ENCODE measurements around the gene TMEM19.

TMEM19 gene

GRCh38 chr12:71732357-71732712 lies 46.5 kb downstream of the TMEM19 start:
- no peak for TF ChIP-seq CTCF (IDR thresholded peaks at IDR 0.05; ENCODE audit: control insufficient read depth, insufficient read depth, low read depth, low read length, missing control alignments)
- DNase-seq (ENCODE audit: low read depth) = no peak
- no peak overlapping the region for H3K4me3 ChIP-seq (ENCODE audit: control insufficient read depth, low read depth, low read length)

- TF ChIP-seq CTCF (IDR thresholded peaks at IDR 0.05; ENCODE audit: control insufficient read depth, insufficient read depth, low read depth, low read length, missing control alignments) = no peak
- H3K4me3 ChIP-seq (ENCODE audit: control insufficient read depth, low read depth, low read length) = no peak overlapping the region
- DNase-seq (ENCODE audit: low read depth) = no peak
Measured at GRCh38 chr12:71737197-71737596, 51.3 kb downstream of the TMEM19 start.

- H3K4me3 ChIP-seq (ENCODE audit: control insufficient read depth, low read depth, low read length) = no peak overlapping the region
- DNase-seq (ENCODE audit: low read depth) = no peak
- no peak for TF ChIP-seq CTCF (IDR thresholded peaks at IDR 0.05; ENCODE audit: control insufficient read depth, insufficient read depth, low read depth, low read length, missing control alignments)
Measured at GRCh38 chr12:71742998-71743397, 57.1 kb downstream of the TMEM19 start.

- no peak for TF ChIP-seq CTCF (IDR thresholded peaks at IDR 0.05; ENCODE audit: control insufficient read depth, insufficient read depth, low read depth, low read length, missing control alignments)
- H3K4me3 ChIP-seq (ENCODE audit: control insufficient read depth, low read depth, low read length) = no peak overlapping the region
Measured at GRCh38 chr12:71744522-71745300, 58.8 kb downstream of the TMEM19 start.

GRCh38 chr12:71746974-71747611 lies 61.2 kb downstream of the TMEM19 start:
- H3K4me3 ChIP-seq (ENCODE audit: control insufficient read depth, low read depth, low read length) = no peak overlapping the region
- TF ChIP-seq CTCF (IDR thresholded peaks at IDR 0.05; ENCODE audit: control insufficient read depth, insufficient read depth, low read depth, low read length, missing control alignments) = peak; percentile 67
- DNase-seq (ENCODE audit: low read depth) = peak; percentile 46

More at GRCh38 chr12:71744522-71745300, 58.8 kb downstream of the TMEM19 start:
- DNase-seq (ENCODE audit: low read depth) = no peak

- no peak for TF ChIP-seq CTCF (IDR thresholded peaks at IDR 0.05; ENCODE audit: control insufficient read depth, insufficient read depth, low read depth, low read length, missing control alignments)
- DNase-seq (ENCODE audit: low read depth) = no peak
Measured at GRCh38 chr12:71748081-71748850, 62.4 kb downstream of the TMEM19 start.

More at GRCh38 chr12:71748081-71748850, 62.4 kb downstream of the TMEM19 start:
- no peak overlapping the region for H3K4me3 ChIP-seq (ENCODE audit: control insufficient read depth, low read depth, low read length)
